Measurements from ENCODE around the gene BRCC3.

Gene BRCC3

DNA sequence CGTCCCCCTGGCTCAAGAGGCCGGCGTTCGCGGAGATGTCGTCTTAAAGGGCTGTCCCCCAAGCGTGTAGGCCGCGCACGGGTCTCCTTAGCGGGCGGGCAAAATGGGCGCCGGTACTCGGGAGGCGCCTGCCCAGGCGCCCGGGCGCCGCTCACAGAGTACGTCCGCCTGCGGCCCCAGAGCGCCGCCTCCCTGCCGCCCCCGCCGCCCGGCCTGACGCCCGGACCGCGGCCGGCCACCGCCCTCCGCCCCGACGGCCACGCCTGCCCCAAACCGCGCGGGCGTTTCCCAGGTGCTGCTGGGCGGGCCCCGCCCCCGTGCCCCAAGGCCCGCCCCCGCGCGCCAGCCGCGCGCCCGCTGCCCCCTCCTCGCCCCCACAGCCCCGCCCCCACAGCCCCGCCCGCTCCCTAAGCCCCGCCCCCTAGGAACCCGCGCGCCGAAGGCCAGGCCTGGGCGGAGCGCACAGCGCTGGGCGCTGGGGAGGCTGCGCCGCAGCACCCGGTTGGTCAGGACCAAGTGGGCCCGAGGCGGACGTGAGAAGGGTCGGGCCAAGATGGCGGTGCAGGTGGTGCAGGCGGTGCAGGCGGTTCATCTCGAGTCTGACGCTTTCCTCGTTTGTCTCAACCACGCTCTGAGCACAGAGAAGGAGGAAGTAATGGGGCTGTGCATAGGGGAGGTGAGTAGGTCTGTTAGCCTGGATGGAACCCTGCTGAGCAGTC, at the start of gene BRCC3, which contains the start of the genes CMC4 and MTCP1:
BRCC3 (plus strand) TSS at position 534 of the 719 bp plus-strand sequence; CDS start at position 554, 20 bp downstream.
CMC4 (minus strand) TSS at position 162 of the 719 bp plus-strand sequence. CDS start 7,113 bp downstream, outside the sequence.
MTCP1 (minus strand) TSS at position 162 of the 719 bp plus-strand sequence. CDS start 5,126 bp downstream, outside the sequence.
- DNase-seq (ENCODE audit: low read depth in 2 of 2) = peak; percentile 68 to 73

DNA sequence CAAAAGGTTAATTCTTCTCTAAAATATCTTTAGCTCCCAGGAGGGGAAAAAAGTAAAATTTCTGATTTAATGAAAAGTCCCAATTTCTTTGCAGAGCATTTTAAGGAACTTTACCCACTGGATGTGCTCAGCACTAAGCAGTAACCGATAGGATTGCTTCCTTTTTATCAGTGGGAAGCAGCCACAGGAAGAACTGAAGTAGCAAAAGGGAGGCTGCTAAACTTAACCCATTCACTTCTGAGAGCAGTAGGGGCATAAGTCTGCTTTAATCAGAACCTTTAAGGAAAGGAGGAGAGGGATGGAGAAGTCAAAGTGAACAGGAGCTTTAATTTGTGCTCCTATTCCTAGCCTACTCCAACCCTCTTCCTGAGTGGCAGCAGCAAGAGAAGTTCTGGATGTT, 48.7 kb upstream of the BRCC3 start, which contains the start of gene F8:
F8 (minus strand) TSS at position 139 of the 400 bp plus-strand sequence. CDS start 171 bp downstream, outside the sequence.
- DNase-seq (ENCODE audit: low read depth in 2 of 2) = no peak

DNA sequence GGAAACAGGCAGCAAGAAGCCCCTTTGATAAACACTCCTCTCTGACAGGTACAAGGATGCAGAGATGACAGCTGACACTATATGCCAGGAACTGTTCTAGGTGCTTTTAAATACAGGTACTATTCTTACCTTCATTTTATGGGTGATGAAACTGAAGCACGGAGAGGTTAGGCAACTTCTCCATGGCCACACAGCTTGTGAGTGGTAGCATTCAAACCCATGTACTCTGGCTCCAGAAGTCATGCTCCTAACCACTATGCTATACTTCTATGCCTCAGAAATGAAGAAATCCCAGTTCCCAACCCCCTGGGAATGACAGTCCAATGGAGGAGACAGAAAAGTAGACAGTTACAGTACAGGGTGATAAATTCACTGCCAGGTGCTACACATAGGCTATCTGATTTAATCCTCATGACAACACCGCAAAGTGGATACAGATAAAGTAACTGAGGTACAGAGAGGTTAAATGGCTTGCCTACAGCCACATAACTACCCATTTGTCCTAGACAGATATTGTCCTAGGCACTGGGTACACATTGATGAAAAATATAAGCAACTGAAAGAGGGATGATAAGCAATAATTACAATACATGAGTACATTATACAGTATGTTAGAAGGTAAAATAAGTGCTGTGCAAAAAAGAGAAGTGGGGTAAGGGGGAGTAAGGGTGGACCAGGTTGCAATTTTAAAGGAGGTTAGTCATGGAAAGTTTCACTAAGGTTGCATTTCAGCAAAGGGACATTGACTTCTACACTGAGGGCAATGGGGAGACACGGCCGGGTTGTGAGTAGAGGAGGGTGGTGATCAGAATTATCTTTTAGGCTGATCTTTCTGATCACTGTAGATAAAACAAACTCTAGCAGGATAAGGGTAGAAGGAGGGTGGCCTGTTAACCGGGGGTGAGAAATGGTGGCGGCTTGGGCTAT, 47.1 kb upstream of the BRCC3 start:
- no peak for DNase-seq (ENCODE audit: low read depth in 2 of 2)

DNA sequence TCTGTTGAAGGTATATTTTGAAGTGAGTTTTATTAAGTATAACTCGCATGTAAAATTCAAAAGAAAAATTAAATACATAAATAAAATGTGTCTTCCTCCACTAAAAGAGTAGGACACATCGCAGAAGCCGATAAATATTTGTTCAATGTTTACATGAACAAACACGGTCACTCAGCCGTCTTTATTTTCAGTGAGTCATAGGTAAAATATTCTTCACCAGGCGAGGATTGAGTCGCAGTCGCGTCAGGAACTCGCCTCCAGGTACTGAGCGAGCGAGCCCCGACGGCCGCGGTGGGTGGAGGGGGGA, 44.9 kb upstream of the BRCC3 start:
- DNase-seq (ENCODE audit: low read depth in 2 of 2) = no peak

DNA sequence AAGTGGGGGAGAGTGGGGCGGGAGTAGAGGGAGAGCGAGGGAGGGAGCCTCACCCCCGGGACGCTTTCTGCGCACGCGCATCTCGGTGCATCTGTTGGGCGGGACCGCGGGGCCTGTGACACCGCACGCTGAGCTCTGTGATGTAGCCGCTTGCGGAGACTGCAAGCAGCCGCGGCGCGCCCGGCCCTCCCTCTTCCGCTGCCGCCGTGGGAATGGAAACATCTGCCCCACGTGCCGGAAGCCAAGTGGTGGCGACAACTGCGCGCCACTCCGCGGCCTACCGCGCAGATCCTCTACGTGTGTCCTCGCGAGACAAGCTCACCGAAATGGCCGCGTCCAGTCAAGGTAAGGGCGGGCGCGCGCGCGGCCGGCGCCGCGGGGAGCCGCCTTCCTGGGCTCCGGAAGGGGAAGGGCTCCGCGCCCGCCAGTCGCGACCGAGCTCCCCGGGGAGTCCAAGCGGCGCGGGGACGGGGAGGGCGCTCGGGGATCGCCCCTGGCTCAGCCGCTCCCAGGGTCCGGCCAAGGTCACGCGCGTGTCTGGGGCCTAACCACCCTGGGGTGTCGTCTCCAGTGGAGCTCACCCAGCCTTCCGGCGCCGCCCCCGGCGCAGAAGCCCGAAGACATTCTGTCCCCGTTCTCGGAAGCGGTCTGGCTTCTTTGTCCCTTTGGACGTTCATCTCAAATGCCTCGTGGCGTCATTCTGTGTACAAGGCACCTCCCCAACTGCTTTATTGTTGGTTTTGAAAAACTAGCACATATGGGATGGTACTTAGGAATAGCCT, 44.4 kb upstream of the BRCC3 start, which contains the start of gene FUNDC2:
FUNDC2 (plus strand) TSS at position 118 of the 782 bp plus-strand sequence; CDS start at position 213, 95 bp downstream.
- DNase-seq (ENCODE audit: low read depth in 2 of 2) = peak; percentile 85 to 90

DNA sequence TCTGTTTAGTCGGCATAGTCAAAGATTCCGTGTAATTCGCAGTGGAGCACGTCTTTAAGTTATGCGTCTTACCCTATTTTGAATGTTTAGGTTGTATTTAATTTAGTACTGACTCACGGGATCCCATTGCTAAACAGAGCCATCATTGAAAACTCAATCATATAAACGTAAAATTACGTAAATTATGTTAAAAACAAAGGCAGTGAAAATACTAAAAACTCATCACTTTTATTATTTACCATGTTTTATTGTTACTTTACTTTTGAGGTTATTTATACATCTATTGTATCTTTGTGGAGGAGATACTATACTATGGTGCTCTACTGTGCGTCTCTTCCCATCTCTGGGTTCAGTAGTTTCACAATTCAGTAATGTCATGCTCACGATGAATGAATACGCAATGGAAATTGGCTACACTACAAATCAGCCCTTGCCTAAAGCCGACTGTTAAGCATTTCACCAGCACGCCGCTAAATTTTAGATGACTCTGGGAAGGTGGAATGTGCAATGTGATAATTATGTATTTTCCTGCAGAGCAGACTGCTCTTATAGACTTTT, 43.7 kb upstream of the BRCC3 start:
- no peak for DNase-seq (ENCODE audit: low read depth in 2 of 2)

DNA sequence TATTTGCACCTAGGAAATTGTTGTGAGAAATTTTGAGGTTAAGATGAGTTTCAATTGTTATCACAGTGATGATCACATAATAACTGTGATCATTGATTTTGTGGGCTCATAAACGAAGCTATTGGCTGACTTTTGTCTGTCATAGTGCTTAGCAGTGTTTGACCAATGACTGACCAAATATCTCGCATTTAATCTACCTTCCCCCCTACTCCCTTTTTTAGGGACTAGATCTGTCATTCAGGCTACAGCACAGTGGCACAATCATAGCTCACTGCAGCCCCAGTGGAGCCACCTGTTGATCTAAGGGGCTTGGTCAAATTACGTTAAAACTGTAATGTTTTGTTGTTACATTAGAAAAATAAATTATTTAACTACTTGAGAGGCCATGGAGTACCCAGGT, 43.2 kb upstream of the BRCC3 start:
- no peak for DNase-seq (ENCODE audit: low read depth in 2 of 2)

DNA sequence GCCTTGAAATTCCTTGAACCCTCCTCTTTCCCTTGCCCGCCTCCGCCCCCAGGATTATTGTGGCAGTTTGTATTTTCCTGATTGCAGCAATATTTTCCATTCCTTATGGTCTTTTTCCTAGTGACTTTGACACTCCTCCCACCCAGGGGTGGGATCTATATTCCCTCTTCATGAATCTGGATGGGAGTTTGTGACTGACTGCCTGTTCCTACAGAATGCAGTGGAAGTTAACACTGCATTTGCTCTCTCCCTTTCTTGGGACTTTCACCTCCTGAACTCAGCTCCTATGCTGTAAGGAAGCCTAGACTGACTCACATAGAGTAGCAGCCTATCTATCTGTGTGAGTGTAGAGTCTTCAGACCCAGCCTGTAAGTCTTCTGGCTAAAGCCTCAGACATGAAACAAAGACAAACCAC, 42.4 kb upstream of the BRCC3 start:
- no peak for DNase-seq (ENCODE audit: low read depth in 2 of 2)

DNA sequence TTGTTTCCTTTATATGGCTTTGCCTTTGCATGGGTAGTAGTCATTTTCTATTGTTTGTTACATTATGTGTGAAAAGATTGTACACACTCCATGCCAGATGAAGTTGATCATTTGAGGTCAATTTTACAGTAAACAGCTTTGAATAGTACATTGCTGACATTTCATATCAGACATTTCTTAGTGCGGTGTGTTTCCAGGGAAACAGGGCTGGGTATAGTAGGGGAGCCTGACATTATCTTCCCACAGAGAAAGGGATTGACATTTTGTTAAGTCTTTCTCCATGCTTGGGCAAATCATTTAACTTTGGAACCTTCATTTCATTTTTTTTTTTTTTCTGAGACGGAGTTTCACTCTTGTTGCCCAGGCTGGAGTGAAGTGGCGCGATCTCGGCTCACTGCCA, 39.7 kb upstream of the BRCC3 start:
- DNase-seq (ENCODE audit: low read depth in 2 of 2) = no peak

DNA sequence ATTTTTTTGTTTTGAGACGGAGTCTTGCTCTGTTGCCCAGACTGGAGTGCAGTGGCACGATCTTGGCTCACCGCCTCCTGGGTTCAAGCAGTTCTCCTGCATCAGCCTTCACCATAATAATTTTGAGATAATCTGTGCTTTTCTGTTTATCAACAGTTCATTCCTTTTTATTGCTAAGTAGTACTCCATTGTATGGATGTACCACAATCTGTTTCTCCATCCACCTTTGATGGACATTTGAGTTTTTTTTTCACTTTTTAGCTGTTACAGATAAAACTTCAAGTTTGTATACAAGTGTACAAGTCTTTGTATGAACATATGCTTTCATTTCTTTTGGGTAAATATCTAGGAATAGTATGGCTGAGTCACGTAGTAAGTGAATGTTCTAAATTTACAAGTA, 35.6 kb upstream of the BRCC3 start:
- no peak for DNase-seq (ENCODE audit: low read depth in 2 of 2)

DNA sequence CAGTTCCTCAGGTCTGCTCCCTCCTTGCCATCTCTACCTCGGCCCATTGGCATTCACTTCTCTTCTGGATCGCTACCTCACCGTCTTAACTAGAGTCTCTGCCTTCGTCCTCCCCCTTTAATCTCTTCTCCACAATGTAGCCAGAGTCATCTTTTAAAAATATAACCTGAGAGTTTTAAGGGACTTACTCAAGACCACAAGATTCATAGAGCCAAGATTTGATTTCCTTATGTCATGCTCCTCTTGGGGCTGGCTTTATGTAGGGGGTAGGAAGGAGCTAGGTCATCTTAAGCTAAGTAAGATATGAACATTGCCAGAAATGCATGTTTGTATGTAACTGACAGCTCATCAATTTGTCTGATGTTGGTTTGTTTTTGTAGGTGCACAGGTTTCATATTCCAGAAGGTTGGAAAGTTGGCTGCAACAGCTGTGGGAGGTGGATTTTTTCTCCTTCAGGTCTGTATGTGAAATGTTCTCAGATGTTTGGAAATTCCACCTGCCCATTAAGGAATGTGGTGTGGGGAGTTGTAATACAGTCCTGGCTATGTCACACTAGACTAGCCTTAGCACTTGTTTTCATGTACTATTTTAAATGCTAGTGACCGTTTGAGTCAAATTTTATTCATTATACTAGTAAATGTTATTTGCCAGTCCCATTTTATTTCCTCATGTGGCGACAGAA, 25.0 kb upstream of the BRCC3 start:
- no peak for DNase-seq (ENCODE audit: low read depth in 2 of 2)

DNA sequence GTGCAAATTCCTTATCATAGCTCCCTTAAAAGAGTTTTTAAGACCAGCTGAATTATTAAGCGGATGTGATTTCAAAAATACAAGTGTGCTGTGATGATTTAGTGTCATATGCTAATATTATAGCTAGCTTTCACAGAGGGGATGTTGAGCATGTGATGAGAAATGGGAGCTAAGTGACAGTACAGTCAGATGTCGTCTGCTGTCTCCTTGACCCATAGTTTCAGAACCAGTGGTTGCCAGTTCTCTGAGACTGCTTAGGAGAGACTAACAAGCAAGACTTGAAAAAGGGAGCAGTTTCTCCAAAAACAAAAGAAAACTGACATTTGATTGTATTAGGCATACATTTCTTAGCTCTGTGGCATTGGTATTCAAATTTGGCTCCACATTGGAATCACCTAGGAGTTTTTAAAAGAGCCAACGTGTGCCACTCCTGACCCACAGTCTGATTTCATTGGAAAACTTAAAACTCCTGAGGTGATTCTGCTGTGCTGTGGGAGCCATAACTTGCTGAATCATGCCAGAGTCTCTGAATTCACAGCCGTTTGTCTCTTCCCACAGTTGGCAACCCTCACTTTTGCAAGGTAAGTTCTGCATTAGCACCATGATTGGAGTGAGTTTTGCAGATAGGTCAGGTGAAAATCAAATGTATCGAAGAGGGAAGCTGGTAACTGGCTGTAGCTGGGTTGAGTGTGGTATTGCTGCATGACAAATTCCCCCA, 24.3 kb upstream of the BRCC3 start:
- DNase-seq (ENCODE audit: low read depth in 2 of 2) = no peak

DNA sequence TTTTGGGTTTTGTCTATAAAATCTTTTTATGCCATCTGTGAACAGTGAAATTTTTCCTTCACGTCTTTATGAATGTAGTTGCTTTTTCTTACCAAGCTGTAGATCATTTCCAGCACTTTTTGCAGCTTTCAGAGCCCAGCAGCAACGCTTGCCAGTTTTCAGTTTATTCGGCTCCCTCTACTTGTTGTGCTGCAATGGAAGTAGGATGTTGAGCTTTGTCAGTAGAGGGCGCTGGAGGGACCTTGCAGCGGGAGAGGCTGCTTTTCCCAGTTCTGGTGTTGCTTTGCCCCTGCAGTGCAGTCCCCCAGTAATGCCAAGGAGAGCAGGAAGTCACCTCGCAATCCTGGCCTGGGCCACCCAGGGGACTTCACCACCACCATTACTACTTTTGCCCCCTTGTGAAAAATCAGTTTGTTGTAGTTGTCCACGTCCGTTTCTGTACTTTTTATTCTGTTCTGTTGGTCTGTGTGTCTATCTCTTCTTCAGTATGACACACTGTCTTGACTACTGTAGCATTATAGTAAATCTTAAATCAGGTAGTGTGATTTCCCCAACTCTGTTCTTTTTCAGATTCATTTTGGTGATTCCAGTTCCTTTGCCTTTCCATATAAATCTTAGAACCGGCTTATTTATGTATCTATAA, 22.2 kb upstream of the BRCC3 start:
- no peak for DNase-seq (ENCODE audit: low read depth in 2 of 2)

DNA sequence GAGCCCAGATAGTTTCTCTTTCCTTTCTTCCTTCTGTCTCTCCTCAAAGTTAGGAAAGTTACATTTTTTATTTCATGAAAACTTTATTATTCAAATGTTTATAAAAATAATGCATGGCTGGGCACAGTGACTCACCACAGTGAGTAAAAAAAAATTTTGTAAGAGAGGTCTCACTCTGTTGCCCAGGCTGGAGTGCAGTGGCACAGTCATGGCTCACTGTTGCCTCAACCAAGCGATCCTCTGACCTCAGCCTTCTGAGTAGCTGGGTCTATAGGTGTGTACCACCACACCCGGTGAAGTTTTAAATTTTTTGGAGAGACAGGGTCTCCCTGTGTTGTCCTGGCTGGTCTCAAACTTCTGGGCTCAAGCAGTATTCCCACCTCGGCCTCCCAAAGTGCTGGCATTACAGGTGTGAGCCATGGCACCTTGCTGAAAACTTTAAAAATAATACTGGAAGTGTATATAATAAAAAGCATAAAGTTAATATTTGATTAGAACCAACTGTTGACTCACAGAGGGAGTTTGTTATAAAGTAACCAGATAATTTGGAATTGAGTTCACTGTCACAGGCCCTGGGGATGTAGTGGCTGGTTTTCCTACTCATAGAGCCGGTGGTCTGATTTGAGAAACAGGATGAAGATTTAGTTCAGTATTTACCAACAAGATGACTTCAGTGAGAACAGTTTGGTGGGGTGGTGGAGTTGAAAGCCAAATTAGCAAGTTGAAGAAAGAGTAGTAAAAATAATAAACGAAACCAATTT, 18.4 kb upstream of the BRCC3 start:
- no peak for DNase-seq (ENCODE audit: low read depth in 2 of 2)

DNA sequence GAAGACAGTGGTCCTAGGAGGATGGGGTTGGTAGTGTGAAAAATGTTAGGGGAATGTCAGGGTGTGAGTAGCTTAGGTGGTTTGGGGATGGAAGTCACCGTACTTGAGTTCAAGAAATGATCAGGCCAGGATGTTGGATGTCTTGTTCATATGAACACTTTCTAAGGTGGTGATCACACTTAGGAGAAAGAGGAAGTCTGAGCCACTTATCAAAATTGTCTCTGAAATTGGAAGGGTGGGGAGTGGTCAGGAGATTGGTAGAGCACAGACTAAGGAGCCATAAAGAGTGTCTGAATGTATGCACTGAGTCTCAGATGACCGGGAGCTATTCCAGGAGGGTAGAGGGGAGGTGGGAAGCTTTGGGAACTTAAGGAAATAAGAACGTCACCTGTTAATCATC, 17.7 kb upstream of the BRCC3 start:
- DNase-seq (ENCODE audit: low read depth in 2 of 2) = no peak

DNA sequence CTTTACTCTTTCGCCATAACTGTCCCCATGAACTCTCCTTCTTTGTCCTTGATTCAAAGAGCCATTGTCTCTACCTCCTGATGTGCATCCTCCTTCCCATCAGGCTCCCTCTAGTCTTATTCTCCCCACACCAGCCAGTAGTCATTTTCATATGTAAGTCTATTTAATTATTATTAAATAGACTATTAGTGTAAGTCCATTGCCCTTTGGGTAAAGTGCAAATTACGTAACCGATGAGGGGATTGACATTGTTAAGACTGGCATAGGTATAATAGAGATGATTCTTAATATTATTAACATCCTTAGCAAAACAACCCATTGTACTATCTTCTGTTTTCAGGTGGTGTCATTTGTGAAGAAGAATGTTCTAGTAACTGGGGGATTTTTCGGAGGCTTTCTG, 17.1 kb upstream of the BRCC3 start:
- DNase-seq (ENCODE audit: low read depth in 2 of 2) = no peak

DNA sequence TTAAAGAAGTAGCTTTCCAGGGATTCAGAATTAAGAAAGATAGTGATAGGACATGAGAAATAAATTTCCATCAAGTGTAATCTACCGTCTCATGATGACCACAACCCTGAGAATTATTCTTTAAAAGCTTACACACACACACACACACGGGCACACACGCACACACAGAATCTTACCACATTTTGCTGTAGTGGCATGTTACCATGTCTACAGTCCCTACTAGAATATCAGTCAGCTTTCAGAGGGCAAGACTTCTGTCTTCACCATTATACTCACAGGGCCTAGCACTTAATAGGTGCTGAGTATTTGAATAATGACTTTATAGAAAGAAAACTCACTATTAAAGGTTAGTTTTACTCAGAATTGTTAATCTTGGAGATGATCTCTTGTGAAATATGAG, 15.8 kb upstream of the BRCC3 start:
- no peak for DNase-seq (ENCODE audit: low read depth in 2 of 2)

DNA sequence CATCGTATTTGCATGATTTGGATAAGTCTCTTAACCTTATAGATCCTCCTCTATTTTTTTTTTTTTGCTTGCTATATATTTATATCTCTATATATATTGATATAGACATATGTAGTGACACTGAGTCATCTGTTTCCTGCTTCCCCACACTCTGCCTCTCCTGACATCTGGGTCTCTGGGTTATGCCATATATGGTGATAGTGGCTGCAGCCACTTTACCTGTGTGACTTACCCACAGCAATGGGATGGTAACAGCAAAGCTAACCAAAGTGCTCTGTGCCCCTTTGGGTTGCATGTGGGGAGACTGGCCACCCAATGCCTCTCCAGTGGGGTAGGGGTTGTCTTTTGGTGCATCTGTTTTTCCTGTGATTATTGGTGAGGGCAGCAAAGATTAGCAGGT, 14.8 kb upstream of the BRCC3 start:
- no peak for DNase-seq (ENCODE audit: low read depth in 2 of 2)
